DOHH2 (cell line): ENCODE data around the gene IQCC.

Experiments used
- H3F3A ChIP-seq: fragments of 200-600 bp; sonication (generic), shearing (Covaris generic); 2 replicates; pipeline ENCODE4 v1.6.0; 2016; ENCODE audit warnings: antibody characterized with exemption, mild to moderate bottlenecking; ENCODE audit not compliant: control insufficient read depth, insufficient read depth
- H3K27ac ChIP-seq: fragments of 200-600 bp; sonication (generic); 2 replicates; pipeline ENCODE4 v1.5.1; 2014; ENCODE audit warnings: low read depth, mild to moderate bottlenecking, low read length, moderate library complexity
- H3K27me3 ChIP-seq: fragments of 200-600 bp; sonication (generic); 2 replicates; pipeline ENCODE4 v1.6.1; 2014; ENCODE audit warnings: mild to moderate bottlenecking, low read length, mixed read lengths; ENCODE audit not compliant: control insufficient read depth
- H3K36me3 ChIP-seq: fragments of 200-600 bp; sonication (generic); 2 replicates; pipeline ENCODE4 v1.6.1; 2014; ENCODE audit warnings: mild to moderate bottlenecking, low read length, moderate library complexity, mixed read lengths; ENCODE audit not compliant: control insufficient read depth
- H3K4me1 ChIP-seq: fragments of 200-600 bp; sonication (generic); 2 replicates; pipeline ENCODE4 v1.6.1; 2014; ENCODE audit warnings: mild to moderate bottlenecking, low read length, mixed read lengths; ENCODE audit not compliant: control insufficient read depth
- H3K4me2 ChIP-seq: fragments of 200-600 bp; sonication (generic); 2 replicates; pipeline ENCODE4 v1.6.0; 2014; ENCODE audit warnings: mild to moderate bottlenecking, low read length, moderate library complexity
- H3K4me3 ChIP-seq: fragments of 200-600 bp; sonication (generic); 2 replicates; pipeline ENCODE4 v1.5.1; 2014; ENCODE audit warnings: mild to moderate bottlenecking, low read length, mixed read lengths
- H3K79me2 ChIP-seq: fragments of 200-600 bp; sonication (generic); 2 replicates; pipeline ENCODE4 v1.6.1; 2014; ENCODE audit warnings: mild to moderate bottlenecking, low read length, mixed read lengths; ENCODE audit not compliant: control insufficient read depth
- H3K9me2 ChIP-seq: fragments of 200-600 bp; sonication (generic); replicated peaks from 2 replicates; pipeline ENCODE4 v1.6.1; 2014; ENCODE audit warnings: mild to moderate bottlenecking, low read length, mixed read lengths; ENCODE audit not compliant: control insufficient read depth
- H3K9me3 ChIP-seq: fragments of 200-600 bp; sonication (generic); 2 replicates; pipeline ENCODE4 v1.6.1; 2014; ENCODE audit warnings: antibody characterized with exemption, low read length, mixed read lengths; ENCODE audit not compliant: control insufficient read depth, insufficient read depth
- H4K20me1 ChIP-seq: fragments of 200-600 bp; sonication (generic); 2 replicates; pipeline ENCODE4 v1.6.0; 2014; ENCODE audit warnings: low read depth, mild to moderate bottlenecking, antibody characterized with exemption, low read length, moderate library complexity; ENCODE audit not compliant: control insufficient read depth, insufficient read depth
- CTCF ChIP-seq: fragments of 200-600 bp; sonication (generic); IDR thresholded peaks from one replicate; pipeline ENCODE4 v1.5.1; 2014; ENCODE audit warnings: antibody characterized with exemption, mild to moderate bottlenecking, low read depth, low read length; ENCODE audit not compliant: poor library complexity, severe bottlenecking
- EZH2phosphoT487 ChIP-seq: fragments of 200-600 bp; sonication (generic); IDR thresholded peaks from 2 replicates; pipeline ENCODE4 v1.6.1; 2017; ENCODE audit warnings: borderline replicate concordance, mild to moderate bottlenecking, antibody characterized with exemption, low read length, moderate library complexity, mixed read lengths

The IQCC gene

GRCh38 chr1:32181065-32181464 lies 24.4 kb upstream of the IQCC start:
- TF ChIP-seq CTCF, result no peak
- no peak for TF ChIP-seq EZH2phosphoT487
- Histone ChIP-seq H3K9me2 (no peaks in the 10 kb centered on the region), H3K36me3 (peaks cover 50% of the 10 kb centered on the region), H3K27me3 (no peaks in the 10 kb centered on the region), H3K27ac (peak overlapping the region; percentile 73; the same call in 1 of the 2 replicates), H3K4me1 (peaks cover 34% of the 10 kb centered on the region), H3K4me2 (peak overlapping the region; percentile 97), H3K4me3 (peak overlapping the region; percentile 87), H3K9me3 (no peaks in the 10 kb centered on the region), H3F3A (peaks cover 17% of the 10 kb centered on the region), H3K79me2 (peaks cover 56% of the 10 kb centered on the region), H4K20me1 (peaks cover 3% of the 10 kb centered on the region; the same call in 1 of the 2 replicates)

GRCh38 chr1:32181563-32181962 lies 23.9 kb upstream of the IQCC start:
- Histone ChIP-seq H3K27ac (no peak overlapping the region), H3K9me3 (no peaks in the 10 kb centered on the region), H3K4me1 (peaks cover 39% of the 10 kb centered on the region), H3F3A (peaks cover 17% of the 10 kb centered on the region), H3K27me3 (no peaks in the 10 kb centered on the region), H3K36me3 (peaks cover 55% of the 10 kb centered on the region), H3K4me2 (peak overlapping the region; percentile 97), H3K79me2 (peaks cover 61% of the 10 kb centered on the region), H3K4me3 (peak overlapping the region; percentile 87), H4K20me1 (peaks cover 3% of the 10 kb centered on the region; the same call in 1 of the 2 replicates), H3K9me2 (no peaks in the 10 kb centered on the region)
- no peak for TF ChIP-seq CTCF
- no peak for TF ChIP-seq EZH2phosphoT487

GRCh38 chr1:32182060-32182459 lies 23.4 kb upstream of the IQCC start:
- Histone ChIP-seq H3K27me3 (no peaks in the 10 kb centered on the region), H3K4me3 (no peak overlapping the region), H3K36me3 (peaks cover 59% of the 10 kb centered on the region), H3F3A (peaks cover 17% of the 10 kb centered on the region), H3K4me2 (peak overlapping the region; percentile 97), H3K9me2 (no peaks in the 10 kb centered on the region), H3K79me2 (peaks cover 66% of the 10 kb centered on the region), H4K20me1 (peaks cover 3% of the 10 kb centered on the region; the same call in 1 of the 2 replicates), H3K4me1 (peaks cover 39% of the 10 kb centered on the region), H3K27ac (no peak overlapping the region), H3K9me3 (no peaks in the 10 kb centered on the region)
- TF ChIP-seq EZH2phosphoT487, result no peak
- TF ChIP-seq CTCF, result no peak
